HEK293T (cell line): Measurements from ENCODE around the gene NUMB.

Source experiments
- ARNT ChIP-seq: fragments of 450-650 bp; IDR thresholded peaks from 2 replicates; pipeline ENCODE4 v1.6.1; 2017; ENCODE audit warnings: mild to moderate bottlenecking
- BHLHE40 ChIP-seq: fragments of 450-650 bp; IDR thresholded peaks from 2 replicates; pipeline ENCODE4 v1.6.1; 2016; ENCODE audit warnings: mild to moderate bottlenecking, moderate library complexity, borderline replicate concordance
- ELF4 ChIP-seq: fragments of 450-650 bp; IDR thresholded peaks from 2 replicates; pipeline ENCODE4 v1.6.1; 2017; ENCODE audit warnings: antibody characterized with exemption
- FOXA1 ChIP-seq: fragments of 450-650 bp; IDR thresholded peaks from 2 replicates; pipeline ENCODE4 v1.6.1; 2016; ENCODE audit warnings: mild to moderate bottlenecking
- FOXK2 ChIP-seq: fragments of 450-650 bp; IDR thresholded peaks from 2 replicates; pipeline ENCODE4 v1.6.1; 2016; ENCODE audit warnings: mild to moderate bottlenecking
- FOXM1 ChIP-seq: fragments of 450-650 bp; IDR thresholded peaks from 2 replicates; pipeline ENCODE4 v1.6.1; 2017; ENCODE audit warnings: mild to moderate bottlenecking, borderline replicate concordance
- L3MBTL2 ChIP-seq: fragments of 450-650 bp; conservative IDR thresholded peaks from 2 replicates; pipeline ENCODE4 v1.6.1; 2016; ENCODE audit warnings: mild to moderate bottlenecking
- NFRKB ChIP-seq: fragments of 450-650 bp; IDR thresholded peaks from 2 replicates; pipeline ENCODE4 v1.6.1; 2016; ENCODE audit warnings: mild to moderate bottlenecking, moderate library complexity
- SP1 ChIP-seq: fragments of 450-650 bp; IDR thresholded peaks from 2 replicates; pipeline ENCODE4 v1.6.1; 2017
- SUZ12 ChIP-seq: fragments of 450-650 bp; IDR thresholded peaks from 2 replicates; pipeline ENCODE4 v1.6.1; 2016; ENCODE audit warnings: mild to moderate bottlenecking
- TF ChIP-seq, protein P1 (sequence below): fragments of 450-650 bp; IDR thresholded peaks from 2 replicates; pipeline ENCODE4 v1.6.1; 2016

DNA sequence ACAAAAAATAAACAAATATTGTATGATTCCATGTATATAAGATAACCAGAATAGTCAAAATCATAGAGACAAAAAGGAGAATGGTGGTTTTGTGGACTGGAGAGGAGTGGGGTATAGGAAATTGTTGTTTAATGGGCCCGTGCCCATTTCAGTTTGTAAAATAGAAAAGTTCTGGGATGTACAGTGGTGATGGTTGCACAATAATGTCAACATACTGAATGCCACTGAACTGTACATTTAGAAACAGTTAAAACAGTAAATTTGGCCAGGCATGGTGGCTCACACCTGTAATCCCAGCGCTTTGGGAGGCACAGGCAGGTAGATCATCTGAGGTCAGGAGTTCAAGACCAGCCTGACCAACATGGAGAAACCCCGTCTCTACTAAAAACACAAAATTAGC, 40.1 kb downstream of the NUMB start:
- TF ChIP-seq ELF4 (no peak), SP1 (no peak), SUZ12 (no peak), FOXM1 (no peak), L3MBTL2 (no peak), FOXA1 (no peak), BHLHE40 (no peak), NFRKB (no peak), FOXK2 (no peak), ARNT (no peak)
- TF ChIP-seq, protein P1, sequence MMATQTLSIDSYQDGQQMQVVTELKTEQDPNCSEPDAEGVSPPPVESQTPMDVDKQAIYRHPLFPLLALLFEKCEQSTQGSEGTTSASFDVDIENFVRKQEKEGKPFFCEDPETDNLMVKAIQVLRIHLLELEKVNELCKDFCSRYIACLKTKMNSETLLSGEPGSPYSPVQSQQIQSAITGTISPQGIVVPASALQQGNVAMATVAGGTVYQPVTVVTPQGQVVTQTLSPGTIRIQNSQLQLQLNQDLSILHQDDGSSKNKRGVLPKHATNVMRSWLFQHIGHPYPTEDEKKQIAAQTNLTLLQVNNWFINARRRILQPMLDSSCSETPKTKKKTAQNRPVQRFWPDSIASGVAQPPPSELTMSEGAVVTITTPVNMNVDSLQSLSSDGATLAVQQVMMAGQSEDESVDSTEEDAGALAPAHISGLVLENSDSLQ = no peak
